OCI-LY3 (cell line): ENCODE results near the gene DRD3.

ENCODE experiments used
- H2AFZ ChIP-seq: fragments of 200-600, 300-600 bp; shearing (Covaris generic); 2 replicates; pipeline ENCODE4 v1.6.0; 2014; ENCODE audit warnings: antibody characterized with exemption, low read depth, low read length
- H3K27ac ChIP-seq: fragments of 200-600, 300-600 bp; sonication (generic); 2 replicates; pipeline ENCODE4 v1.5.1; 2014; ENCODE audit warnings: mild to moderate bottlenecking, low read length, moderate library complexity, mixed read lengths
- H3K27me3 ChIP-seq: fragments of 200-600, 300-600 bp; sonication (generic); 2 replicates; pipeline ENCODE4 v1.6.1; 2014; ENCODE audit warnings: low read depth, low read length, mixed read lengths
- H3K36me3 ChIP-seq: fragments of 200-600, 300-600 bp; sonication (generic); replicated peaks from 2 replicates; pipeline ENCODE3; 2014; ENCODE audit warnings: low read depth, low read length, mixed read lengths
- H3K4me1 ChIP-seq: fragments of 300-600, 200-600 bp; sonication (generic); 2 replicates; pipeline ENCODE4 v1.6.1; 2014; ENCODE audit warnings: low read length, mixed read lengths
- H3K4me2 ChIP-seq: fragments of 200-600, 300-600 bp; sonication (generic); 2 replicates; pipeline ENCODE4 v1.6.1; 2014; ENCODE audit warnings: low read length, mixed read lengths
- H3K4me3 ChIP-seq: fragments of 300-600, 200-600 bp; sonication (generic); 2 replicates; pipeline ENCODE4 v1.5.1; 2014; ENCODE audit warnings: antibody characterized with exemption, mild to moderate bottlenecking, low read length, moderate library complexity
- H3K79me2 ChIP-seq: fragments of 300-600, 200-600 bp; shearing (Covaris generic); 2 replicates; pipeline ENCODE4 v1.6.1; 2014; ENCODE audit warnings: mild to moderate bottlenecking, low read length, mixed read lengths
- H3K9ac ChIP-seq: fragments of 300-600, 200-600 bp; shearing (Covaris generic); 2 replicates; pipeline ENCODE4 v1.6.0; 2014; ENCODE audit warnings: mild to moderate bottlenecking, low read length, moderate library complexity
- H3K9me3 ChIP-seq: fragments of 200-600, 300-600 bp; shearing (Covaris generic); 2 replicates; pipeline ENCODE4 v1.6.1; 2014; ENCODE audit warnings: low read length, mixed read lengths; ENCODE audit not compliant: insufficient read depth
- H4K20me1 ChIP-seq: fragments of 200-600, 300-600 bp; sonication (generic); 2 replicates; pipeline ENCODE4 v1.6.1; 2016; ENCODE audit warnings: low read length, mixed read lengths; ENCODE audit not compliant: insufficient read depth
- EZH2phosphoT487 ChIP-seq: fragments of 200-600 bp; shearing (Covaris generic); IDR thresholded peaks from 2 replicates; pipeline ENCODE4 v1.6.1; 2018; ENCODE audit warnings: antibody characterized with exemption, mixed run types, low read depth
- TF ChIP-seq, protein P1 (sequence below): fragments of 200-600, 300-600 bp; sonication (generic); IDR thresholded peaks from 2 replicates; pipeline ENCODE4 v1.5.1; 2014; ENCODE audit warnings: antibody characterized with exemption, low read length, low read depth

Gene DRD3

DNA sequence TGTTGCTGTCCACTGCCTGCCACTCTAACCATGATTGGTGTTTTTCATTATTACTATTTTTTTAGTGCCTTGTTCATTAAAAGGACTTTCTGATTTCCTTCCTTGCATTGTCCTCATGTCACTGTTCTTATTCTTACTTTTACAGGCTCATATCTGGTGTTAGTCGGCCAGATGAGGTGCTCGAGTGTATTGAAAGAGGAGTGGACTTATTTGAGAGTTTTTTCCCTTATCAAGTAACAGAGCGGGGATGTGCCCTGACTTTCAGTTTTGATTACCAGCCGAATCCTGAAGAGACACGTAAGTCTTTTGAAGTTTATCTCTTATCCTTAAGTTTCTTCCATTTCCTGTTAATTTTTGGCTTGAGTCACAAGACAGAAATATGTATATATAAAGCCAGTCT, 99.1 kb downstream of the DRD3 start:
- TF ChIP-seq, protein P1, sequence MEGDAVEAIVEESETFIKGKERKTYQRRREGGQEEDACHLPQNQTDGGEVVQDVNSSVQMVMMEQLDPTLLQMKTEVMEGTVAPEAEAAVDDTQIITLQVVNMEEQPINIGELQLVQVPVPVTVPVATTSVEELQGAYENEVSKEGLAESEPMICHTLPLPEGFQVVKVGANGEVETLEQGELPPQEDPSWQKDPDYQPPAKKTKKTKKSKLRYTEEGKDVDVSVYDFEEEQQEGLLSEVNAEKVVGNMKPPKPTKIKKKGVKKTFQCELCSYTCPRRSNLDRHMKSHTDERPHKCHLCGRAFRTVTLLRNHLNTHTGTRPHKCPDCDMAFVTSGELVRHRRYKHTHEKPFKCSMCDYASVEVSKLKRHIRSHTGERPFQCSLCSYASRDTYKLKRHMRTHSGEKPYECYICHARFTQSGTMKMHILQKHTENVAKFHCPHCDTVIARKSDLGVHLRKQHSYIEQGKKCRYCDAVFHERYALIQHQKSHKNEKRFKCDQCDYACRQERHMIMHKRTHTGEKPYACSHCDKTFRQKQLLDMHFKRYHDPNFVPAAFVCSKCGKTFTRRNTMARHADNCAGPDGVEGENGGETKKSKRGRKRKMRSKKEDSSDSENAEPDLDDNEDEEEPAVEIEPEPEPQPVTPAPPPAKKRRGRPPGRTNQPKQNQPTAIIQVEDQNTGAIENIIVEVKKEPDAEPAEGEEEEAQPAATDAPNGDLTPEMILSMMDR, result no peak
- no peak for TF ChIP-seq EZH2phosphoT487
- no peaks in the 10 kb centered on the region for H3K79me2 ChIP-seq
- no peaks in the 10 kb centered on the region for H4K20me1 ChIP-seq
- no peak overlapping the region for H2AFZ ChIP-seq
- H3K4me1 ChIP-seq, result no peaks in the 10 kb centered on the region
- no peak overlapping the region for H3K4me3 ChIP-seq
- peaks cover 65% of the 10 kb centered on the region for H3K36me3 ChIP-seq
- H3K27me3 ChIP-seq, result no peaks in the 10 kb centered on the region
- H3K9ac ChIP-seq, result no peak overlapping the region
- H3K27ac ChIP-seq, result no peak overlapping the region
- no peaks in the 10 kb centered on the region for H3K9me3 ChIP-seq
- no peak overlapping the region for H3K4me2 ChIP-seq

- Histone ChIP-seq H3K27ac (no peak overlapping the region), H3K4me2 (no peak overlapping the region), H4K20me1 (0 out of 2 replicates have a peak, but pooled peaks cover 3% of the 10 kb centered on the region), H3K27me3 (no peaks in the 10 kb centered on the region), H3K36me3 (peaks cover 75% of the 10 kb centered on the region), H3K9ac (no peak overlapping the region), H2AFZ (no peak overlapping the region), H3K79me2 (no peaks in the 10 kb centered on the region), H3K4me3 (no peak overlapping the region), H3K4me1 (no peaks in the 10 kb centered on the region), H3K9me3 (no peaks in the 10 kb centered on the region)
- TF ChIP-seq, protein P1, result no peak
- TF ChIP-seq EZH2phosphoT487, result no peak
Measured at GRCh38 chr3:114078126-114078525, 100.7 kb downstream of the DRD3 start.
